COLO668 (cell line): Measurements from ENCODE around the gene ZIC2.

Source experiments
- DNase-seq: peaks from one replicate; lab custom pipeline; 2025; ENCODE audit not compliant: unreplicated experiment; lab: John Stamatoyannopoulos, UW

The ZIC2 gene

DNA sequence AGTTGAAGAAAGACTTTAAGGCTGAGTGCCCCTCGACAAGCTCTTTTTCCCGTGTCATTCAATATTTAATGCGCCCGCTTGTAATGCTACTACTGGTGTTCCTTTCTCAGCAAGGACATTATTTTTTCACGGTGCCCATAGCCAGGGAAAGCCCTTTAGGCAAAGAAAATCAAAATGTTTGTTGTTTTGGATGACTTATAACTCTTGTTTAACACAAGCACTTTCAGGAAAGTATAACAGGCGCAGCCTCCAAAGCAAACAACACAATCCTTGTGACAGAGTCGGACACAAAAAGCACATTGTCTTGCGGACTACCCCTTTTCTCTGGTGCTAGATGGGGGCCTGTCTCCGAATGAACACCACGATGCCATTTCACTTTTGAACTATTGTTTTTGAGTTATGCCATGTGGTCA is 22.5 kb upstream of the ZIC2 start:
- no peak for DNase-seq

DNA sequence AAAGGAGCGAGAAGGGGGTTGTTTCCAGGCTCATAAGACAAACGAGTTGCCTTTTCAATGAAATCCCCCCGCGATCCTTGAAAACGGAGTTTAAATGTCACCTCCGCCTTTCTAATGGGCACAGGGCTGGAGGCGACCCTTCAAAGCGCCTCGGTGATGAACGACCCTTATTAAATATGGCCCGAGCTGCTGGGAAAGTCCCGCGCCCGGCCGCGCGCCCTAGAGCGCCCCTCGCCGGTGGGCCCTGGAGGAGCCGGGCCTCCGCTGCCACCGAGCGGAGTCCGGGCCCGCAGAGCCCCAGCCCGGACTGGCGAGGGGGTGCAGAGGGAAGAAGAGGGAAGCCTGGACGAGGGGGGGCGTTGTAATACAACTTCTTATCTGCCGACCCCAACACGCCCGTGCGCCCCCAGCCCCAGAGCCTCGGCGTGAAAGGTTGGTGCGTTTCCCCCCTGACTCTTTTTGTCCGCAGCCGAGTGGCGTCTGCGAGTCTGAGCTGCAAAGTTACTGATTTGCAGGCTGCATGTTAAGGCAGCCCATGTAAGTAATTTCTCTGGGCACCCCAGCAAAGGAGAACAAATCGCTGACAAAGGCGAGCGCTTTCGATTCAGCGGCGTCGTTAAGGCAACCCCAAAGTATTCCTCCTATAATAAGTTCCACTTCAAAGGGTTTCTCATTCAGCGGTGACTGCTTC is 21.9 kb upstream of the ZIC2 start:
- DNase-seq, result peak; percentile 66

DNA sequence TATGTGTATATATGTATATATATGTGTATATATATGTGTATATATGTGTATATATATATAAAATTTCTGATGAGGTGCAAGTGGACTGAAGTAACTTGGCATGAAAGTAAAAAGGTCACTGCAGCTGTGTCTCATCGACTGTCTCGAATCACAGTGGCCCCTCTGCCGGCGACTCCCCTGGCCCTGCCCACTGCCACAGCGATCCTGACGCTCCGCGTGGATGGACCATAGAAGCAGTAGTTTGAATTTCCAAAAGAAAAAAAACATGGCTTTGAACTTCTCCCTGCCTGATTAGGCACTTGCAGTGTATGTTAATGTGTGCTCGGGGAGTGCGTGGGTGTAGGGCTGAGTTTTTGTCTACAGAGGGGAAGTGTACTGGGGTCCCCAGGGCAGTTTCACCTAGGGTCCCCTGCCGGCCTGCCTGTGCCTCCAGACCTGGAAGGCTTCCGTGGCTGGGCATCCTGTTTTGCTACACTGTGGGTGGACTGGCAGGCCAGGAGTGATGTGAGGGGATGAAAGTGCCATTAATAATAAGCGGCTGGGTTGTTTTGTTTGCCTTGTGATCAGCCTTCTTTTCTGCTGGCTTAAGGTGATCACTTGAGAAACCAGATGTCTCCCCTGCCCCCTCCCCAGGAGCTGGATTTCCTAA is 20.8 kb upstream of the ZIC2 start:
- DNase-seq, result peak; percentile 67

DNA sequence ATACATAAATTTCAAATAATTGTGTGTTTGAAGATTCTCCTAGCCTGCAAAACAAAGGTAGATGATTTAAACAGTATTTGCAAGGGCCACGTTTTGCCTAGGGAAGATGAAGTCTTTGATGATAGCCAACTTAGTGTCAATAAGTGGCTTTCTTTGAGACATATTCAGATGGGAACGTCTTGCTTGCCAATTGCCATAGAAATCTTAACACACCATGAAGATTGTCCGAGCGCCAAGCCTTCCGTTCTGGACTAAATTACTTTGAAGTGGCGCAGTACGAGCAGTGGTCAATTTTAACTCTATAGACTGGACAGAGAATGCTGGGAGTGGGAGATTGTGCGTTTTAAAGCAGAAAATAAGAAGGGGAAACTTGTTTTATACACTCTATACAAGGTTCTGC is 19.9 kb upstream of the ZIC2 start:
- DNase-seq, result no peak

DNA sequence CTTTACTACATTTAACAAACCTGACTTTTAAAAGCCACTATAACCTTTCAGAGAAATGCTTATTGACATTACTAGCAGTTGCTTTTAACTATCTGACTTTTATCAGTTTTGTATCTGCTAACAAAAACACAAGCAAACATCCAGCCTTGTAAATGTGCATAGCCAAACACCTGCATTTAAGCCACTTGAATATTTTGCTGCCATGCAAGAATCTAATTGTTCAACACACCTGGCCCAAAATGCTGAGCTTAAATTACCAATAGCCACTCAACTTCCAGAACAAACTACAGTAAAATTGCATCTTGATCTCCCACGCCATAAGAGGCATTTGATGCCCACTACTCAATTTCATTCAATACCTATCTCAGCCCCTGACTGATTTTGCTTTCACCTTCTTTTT is 19.3 kb upstream of the ZIC2 start:
- DNase-seq, result no peak

DNA sequence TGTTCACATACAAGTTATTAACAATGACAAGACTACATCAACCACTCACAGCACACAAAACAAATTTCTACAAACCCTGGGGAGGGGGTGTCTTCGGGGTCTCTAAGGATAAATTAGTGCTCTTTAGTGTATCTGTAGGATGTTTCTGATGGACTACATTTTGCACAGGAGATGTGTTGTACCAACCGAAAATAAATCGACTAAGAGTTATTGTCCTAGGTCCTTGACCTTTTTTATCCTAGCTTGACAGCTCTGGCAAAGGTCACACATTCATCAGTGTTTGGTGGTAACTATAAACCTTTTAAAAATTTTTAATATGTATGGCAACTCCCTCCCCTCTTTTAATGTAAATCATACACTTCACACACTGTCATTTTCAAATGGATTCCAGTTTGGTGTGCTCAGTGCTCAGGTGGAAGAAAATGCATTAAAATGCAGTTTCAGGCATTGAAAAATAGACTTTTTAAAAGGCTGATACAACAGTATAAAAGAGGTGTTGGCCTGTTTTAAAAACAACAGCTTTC is 17.7 kb upstream of the ZIC2 start:
- no peak for DNase-seq

DNA sequence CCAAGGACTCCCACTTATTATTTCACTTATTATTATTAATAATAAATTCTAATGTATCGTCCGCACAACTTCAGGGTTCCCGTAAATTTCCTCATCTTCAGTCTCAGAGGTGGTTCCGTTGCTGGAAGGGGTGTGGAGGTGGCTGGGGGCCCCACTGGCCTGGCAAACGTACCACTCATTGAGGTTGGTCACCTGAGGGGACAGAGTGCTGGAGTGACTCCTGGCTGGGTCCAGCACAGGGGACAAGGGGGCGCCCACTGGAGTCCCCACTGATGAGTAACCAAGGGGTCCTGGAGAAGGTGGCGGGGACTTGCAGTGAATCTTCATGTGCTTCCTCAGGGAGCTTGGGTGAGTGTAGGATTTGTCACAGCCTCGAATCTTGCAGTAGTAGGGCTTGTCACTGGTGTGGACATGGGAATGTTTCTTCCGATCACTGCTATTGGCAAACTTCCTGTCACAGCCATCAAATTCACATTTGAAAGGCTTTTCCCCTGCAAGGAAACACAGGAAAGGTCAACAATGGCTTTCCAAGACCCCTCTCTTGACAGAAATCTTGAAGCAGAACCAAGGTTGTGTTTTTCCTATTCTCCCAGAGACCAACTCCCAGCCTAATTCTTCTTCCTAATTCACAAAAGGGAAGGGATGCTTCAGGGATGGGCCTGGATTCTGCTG is 16.1 kb upstream of the ZIC2 start:
- no peak for DNase-seq

DNA sequence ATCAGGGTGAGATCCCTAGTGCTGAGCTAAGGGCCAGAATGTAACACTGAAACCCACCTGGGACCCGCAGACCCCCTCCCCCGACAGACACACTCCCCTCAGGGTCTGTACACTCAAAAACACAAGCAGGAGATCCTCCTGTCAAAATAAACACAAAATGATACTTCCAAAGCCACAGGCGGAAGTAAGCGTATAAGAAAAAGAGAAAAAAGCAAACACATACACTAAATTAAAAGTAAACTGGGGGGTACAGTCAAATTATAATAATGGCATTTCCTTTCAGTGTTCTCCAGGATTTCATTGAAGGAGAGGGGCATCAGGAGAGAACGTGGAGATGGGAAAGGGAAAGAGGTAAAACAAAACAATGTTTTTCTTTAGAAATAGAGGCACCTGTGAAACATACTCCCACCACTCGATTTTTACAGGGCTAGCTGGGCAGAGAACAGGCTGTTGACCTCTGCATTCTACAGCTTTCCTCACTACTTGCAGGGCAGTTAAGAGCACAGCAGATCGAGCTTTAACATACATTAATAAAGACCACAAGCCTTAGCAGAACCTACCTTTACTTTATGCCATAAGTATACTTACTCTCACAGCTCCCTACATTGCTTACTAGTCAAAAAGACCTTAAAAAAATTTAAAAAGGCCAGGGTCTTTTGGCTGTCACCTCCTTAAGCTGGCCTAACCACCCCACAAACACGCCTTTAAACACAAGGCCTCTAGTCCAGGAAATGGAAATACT is 15.3 kb upstream of the ZIC2 start:
- DNase-seq, result no peak

DNA sequence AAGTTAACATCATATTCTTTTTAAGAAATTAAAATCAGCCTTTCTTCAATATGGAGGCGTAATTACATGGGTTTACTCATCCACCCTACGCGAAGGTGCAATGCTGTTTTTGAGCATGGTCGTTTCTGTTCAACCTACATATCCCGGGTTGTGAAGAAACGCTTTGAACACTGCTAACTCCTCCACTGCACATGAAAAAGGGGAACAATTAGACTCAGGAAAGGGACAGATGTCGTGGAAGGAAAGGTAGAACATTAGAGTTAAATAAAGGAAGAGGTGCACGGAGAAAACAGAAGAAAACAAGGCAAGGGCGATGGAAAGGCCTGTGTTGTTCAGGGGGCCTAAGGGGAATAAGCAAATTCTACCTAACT is 14.1 kb upstream of the ZIC2 start:
- DNase-seq, result no peak

DNA sequence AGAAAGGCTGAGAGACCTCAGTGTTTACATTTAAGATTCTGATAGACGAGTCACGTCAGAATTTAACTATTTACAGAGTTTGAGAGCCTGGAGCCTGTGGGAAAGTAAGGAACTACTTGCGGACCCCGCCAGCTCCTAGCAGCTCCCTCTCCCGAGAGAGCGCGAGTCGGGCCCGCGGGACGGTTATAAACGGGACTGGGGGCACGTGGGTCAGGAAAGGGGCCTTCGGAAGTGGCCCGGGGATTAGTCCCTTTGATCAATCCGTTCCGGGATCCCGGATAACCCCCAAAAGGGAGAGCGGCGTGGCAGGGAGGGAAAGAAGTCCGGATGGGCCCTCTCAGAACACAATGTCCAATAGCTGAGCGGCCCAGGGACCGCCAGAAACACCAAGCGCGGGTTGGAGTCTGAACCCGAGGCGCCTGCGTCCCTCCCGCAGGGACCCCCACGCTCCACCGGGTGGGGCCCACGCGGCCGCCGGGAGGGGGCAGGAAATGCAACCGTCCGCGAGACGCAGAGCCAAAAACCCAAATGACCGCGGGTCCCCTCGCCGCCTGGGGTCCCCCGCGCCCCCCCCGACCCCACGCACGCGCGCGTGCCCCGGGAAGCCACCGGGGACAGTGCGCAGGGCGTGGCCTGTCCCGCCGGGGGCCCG is 13.6 kb upstream of the ZIC2 start:
- no peak for DNase-seq

DNA sequence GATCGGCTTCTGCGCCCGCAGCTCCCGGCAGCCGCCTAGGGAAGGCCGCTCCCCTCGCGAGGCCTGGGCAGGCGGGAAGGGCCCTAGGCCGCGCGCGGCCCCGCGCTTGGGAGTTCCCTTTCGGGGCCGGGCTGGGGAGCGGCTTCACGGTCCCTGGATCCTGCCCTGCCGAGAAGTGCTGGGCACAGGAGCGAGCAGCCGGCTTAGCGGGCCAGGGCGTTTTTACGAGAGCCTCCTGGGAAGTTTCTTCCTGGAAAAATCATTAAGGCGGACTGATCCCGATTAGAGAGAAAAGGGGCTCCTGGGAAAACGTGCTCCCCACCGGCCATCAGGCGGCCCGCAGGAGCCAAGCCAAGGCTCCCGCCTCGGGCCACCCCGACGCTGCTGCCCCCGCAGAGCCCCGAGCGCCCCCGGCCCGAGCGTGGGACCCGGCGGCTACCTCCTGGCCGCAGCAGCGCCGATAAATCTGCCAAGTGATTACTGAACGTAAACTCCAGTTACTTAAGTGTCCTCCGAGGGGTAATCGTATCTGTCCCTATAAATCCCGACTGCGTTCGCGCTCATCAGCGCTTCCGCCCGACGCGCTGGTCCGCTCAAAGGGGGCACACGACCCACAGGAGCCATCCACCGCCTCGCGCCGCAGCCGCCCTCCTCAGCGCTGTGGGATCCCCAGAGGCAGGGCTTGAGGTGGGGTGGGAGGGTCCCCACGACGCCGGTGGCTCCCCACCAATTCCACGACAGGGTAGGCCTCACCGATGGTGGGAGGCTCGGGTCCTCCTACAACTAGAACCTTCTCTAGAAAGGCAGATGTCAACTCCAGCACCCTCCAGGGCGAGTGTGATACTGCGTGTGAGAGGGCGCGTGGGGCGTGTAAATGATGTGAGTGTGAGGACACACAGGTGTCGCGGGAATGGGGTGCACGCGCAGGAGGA is 12.8 kb upstream of the ZIC2 start:
- peak; percentile 94 for DNase-seq

DNA sequence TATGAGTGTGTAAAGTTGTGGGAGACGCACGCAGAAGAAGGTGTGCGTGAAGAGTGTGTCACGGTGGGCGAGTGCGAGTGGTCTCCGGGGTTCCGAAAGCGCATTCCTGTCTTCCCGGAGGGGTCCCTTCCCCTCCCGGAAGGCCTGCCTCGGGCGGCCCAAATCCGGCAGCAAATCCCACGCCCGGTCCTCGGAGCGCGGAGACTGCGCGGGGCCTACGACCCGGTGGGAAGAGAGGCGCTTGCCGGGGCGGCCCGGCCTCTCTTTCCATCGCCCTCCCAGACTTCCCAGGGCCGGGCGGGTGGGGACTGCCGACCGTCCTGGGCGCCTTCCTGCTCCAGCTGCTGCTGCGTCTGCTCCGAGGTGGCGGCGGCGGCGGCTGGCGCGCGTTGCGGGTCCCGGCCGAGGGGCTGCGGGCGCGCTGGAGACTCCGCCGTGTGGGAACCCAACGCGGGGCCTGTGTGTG is 12.1 kb upstream of the ZIC2 start:
- DNase-seq, result peak; percentile 80

DNA sequence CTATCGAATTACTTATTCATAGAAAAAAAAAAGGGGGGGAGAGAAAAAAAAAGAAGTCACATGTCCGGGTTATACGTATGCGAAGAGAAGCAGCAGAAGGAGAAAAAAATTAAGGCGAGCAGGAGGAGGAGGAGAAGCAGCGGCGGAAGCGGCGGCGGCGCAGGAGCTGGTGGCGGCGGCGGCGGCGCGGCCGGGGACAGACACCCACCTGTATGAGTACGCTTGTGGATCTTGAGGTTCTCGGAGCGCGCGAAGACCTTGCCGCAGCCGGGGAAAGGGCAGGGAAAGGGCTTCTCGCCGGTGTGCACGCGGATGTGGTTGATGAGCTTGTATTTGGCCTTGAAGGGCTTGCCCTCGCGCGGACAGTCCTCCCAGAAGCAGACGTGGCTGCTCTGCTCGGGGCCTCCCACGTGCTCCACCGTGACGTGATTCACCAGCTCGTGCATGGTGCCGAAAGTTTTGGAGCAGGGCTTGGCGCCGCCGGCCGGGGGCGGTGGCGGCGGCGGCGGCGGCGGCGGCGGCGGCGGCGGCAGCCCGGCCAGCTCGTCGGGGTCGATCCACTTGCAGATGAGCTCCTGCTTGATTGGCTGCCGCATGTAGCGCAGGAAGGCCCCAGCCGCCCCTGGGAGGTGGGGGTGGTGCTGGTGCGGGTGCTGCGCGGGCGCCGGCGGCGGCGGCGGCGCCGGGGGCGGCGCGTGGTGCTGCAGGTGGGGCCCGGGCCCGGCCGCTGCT is 11.5 kb upstream of the ZIC2 start:
- peak; percentile 94 for DNase-seq

DNA sequence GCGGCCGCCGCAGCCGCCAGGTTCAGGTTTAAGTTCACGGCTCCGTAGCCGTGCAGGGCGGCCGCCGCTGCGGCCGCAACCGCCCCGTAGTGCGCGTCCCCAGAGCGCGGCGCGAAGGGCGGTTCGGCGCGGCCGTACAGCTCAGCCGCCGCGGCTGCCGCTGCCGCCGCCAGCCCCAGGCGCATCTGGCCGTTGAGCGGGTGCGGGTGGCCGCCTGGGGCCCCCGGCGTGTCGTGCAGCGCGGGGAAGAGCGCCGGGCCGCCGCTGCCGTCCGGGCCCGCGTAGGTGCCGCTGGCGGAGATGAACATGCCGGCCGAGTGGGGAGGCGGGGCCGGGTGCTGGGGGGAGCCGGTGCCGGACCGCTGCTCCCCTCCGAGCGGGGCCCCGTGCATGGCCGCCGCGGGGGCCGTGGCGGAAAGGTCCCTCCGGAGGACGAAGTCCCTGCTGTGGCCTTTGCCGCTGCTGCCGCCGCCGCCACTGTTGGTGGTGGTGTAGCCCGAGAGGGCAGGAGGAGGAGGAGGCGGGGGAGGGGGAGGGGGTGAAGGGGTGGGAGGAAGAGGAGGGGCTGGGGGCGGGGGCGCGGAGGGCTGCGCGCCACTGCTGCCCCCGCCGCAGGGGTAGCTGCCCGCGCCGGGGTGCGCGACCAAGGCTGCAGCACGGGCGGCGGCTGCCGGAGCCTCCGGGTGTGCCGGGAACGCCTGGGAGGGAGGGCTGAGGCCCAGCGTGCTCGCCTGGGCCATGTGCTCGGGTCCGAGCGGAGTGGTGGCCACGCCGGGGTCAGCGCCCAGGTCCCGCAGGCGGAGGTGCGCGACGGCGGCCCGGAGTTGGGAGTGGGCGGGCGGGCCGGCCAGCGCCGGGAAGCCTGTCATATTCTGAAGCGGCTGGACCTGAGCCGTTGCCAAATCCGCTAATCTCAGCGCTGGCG is 10.7 kb upstream of the ZIC2 start:
- DNase-seq, result peak; percentile 94

DNA sequence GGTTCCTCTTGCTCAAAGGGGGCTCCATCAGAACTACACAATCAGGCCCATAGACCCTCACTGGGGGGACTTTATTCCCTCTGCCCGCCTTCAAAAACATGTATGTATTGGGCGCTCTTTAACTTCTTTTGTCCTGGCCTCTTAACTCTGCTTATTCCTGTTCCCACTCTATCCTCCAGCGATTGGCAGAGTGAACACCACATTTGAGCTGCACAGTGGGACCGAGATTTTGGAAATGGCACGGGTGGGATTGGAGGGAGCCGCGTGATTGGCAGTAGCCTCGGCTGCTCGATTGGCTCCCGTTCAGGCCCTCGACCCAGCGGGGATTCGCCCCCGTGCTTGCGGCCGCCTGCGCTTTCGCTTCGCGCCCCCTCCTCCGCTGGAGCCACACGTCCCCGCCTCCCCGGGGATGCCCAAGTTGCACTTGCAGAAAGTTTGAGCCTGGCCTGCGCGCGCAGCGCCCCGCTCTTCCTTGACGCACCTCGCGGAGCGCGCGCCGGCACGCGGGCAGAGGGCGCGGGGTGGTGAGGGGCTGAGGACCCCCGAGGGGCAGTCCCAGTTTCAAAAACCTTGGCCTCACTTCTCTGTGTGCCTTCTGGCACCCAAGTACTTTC is 9.9 kb upstream of the ZIC2 start, which contains the start of gene ZIC5:
Gene ZIC5, minus strand, starts transcription at position 192 of the 614 bp plus-strand sequence. Its CDS starts 164 bp downstream, at position 28.
- no peak for DNase-seq

DNA sequence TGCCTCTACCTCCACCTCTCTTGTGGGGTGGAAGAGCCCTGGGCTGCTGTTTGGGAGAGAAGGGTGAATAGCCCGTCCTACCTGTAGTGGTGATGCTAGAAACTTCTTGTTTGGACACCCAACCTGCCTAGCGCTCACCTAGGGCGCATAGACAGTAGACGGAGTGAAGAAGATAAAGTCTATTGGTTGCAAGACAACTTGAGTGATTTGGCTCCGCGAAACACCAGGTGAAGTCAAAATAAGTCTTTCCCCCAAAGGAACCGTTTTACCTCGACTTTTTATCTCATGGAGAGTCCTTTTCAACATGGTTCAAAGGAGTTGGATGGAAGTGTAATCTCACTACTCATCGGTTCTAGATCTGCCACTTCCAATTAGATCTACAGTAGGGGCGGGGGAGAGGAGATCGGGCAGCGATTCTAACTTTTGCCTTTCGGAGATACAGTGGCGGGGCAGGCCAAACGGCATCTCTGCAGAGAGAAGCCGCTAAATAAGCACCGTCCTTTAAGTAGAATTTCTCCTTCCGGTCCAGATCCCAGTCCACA is 9.3 kb upstream of the ZIC2 start:
- no peak for DNase-seq

DNA sequence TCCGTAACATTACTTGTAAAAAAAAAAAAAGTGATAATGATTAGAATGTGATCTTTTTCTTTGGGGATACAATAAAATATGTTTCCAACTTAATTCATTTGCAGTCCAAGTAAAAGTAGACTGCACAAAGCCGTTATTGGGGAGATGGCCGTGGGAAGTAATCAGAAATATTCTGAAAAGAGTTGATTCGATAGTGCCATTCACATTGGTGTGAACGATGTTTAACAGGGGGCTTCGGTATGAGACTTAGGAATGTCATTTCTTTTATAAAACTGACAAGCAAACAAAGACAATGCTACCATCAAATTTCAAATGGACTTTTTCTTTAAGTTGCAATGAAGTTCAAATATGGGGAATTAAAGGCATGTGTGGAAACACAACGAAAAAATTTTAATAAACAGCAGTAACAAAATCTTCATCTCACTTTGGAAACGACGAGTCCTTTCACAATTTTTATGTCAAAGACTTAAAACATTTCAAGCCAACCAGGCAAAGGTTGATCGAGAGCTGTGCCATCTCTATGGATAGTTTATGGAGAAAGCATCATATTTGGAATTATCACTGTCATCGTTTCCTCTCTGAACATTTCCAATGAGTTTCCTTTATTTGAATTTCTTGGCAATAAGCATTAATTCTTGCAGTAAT is 8.3 kb upstream of the ZIC2 start:
- no peak for DNase-seq
